Endothelial cell of umbilical vein (primary cell): Measurements from ENCODE around the gene SPRN. TPM values are rescaled to one million over a fixed set of nuclear protein-coding genes. Genes with fewer than 3 reads are reported as not detected.

Experiments
- BruUV-seq: library from RNA; stranded (reverse); fragments of 400-500 nt; replicated peaks from 2 replicates; lab custom pipeline; 2021; lab: Mats Ljungman, UMichigan
- CTCF ChIA-PET: fragments of 300-600, 350-600 bp; sonication (Branson Sonifier 250); formaldehyde crosslinking; loops from one replicate; lab custom pipeline; 2021; ENCODE audit warnings: antibody characterized with exemption, inconsistent platforms; lab: Charles Lee
- POLR2A ChIA-PET: fragments of 300-600, 350-600 bp; sonication (Branson Sonifier 250); formaldehyde crosslinking; loops from one replicate; lab custom pipeline; 2021; ENCODE audit warnings: antibody characterized with exemption, inconsistent platforms; lab: Charles Lee
- DNase-seq: peaks from one replicate; pipeline ENCODE4 v3.0.0-alpha.2; 2011; ENCODE audit warnings: low read depth, low spot score
- FAIRE-seq: peaks from 2 replicates; lab custom pipeline; 2011; peaks lifted over from hg19 to GRCh38; lab: Jason Lieb, UNC
- H2AFZ ChIP-seq: 2 replicates; pipeline ENCODE4 v1.6.0; 2012; ENCODE audit warnings: low read depth, low read length, control low read depth, inconsistent platforms
- H3K27ac ChIP-seq: 2 replicates; pipeline ENCODE4 v1.5.1; 2011; ENCODE audit warnings: low read depth, mild to moderate bottlenecking, control low read depth, low read length, moderate library complexity; ENCODE audit not compliant: insufficient read depth
- H3K27me3 ChIP-seq, 2 experiments: 2 replicates each; pipeline versions ENCODE4 v1.6.0 to v1.6.1; 2011; ENCODE audit warnings: low read length in 2 of 2, mixed read lengths in 1 of 2; ENCODE audit not compliant: control insufficient read depth in 2 of 2, insufficient read depth in 2 of 2
- H3K36me3 ChIP-seq, 2 experiments: 2 replicates in 1 of 2; 3 replicates in 1 of 2; pipeline ENCODE4 v1.5.1; 2011; ENCODE audit warnings: low read length in 2 of 2, mild to moderate bottlenecking in 1 of 2, moderate library complexity in 1 of 2; ENCODE audit not compliant: control insufficient read depth in 2 of 2, insufficient read depth in 2 of 2; ENCODE audit errors: extremely low read depth in 1 of 2
- H3K4me1 ChIP-seq: 3 replicates; pipeline ENCODE4 v1.5.1; 2011; ENCODE audit warnings: mild to moderate bottlenecking, low read length; ENCODE audit not compliant: control insufficient read depth, insufficient read depth; ENCODE audit errors: extremely low read depth
- H3K4me2 ChIP-seq: 2 replicates; pipeline ENCODE4 v1.6.1; 2011; ENCODE audit warnings: low read length, control low read depth, mixed read lengths; ENCODE audit not compliant: insufficient read depth
- H3K4me3 ChIP-seq, 3 experiments: fragments of 200-600 bp in 1 of 3; sonication (generic), shearing (Covaris generic) in 1 of 3; replicated peaks in 1 of 3; 2 replicates each; pipeline ENCODE4 v1.5.1; 2011 to 2016; ENCODE audit warnings: control low read depth in 3 of 3, low read length in 3 of 3, mild to moderate bottlenecking in 2 of 3, inconsistent platforms in 1 of 3, low read depth in 1 of 3, moderate library complexity in 1 of 3; ENCODE audit not compliant: insufficient read depth in 1 of 3
- H3K79me2 ChIP-seq: 2 replicates; pipeline ENCODE4 v1.6.0; 2012; ENCODE audit warnings: low read length, inconsistent platforms; ENCODE audit not compliant: control insufficient read depth, insufficient read depth
- H3K9ac ChIP-seq: replicated peaks from 2 replicates; pipeline ENCODE3; 2011; ENCODE audit warnings: low read length, control low read depth; ENCODE audit not compliant: insufficient read depth; ENCODE audit errors: extremely low read depth
- H3K9me1 ChIP-seq: replicated peaks from 3 replicates; pipeline ENCODE4 v1.6.0; 2011; ENCODE audit warnings: mild to moderate bottlenecking, low read length; ENCODE audit not compliant: control insufficient read depth, insufficient read depth; ENCODE audit errors: extremely low read depth
- H3K9me3 ChIP-seq: replicated peaks from 2 replicates; pipeline ENCODE4 v1.5.1; 2012; ENCODE audit warnings: low read length, inconsistent platforms; ENCODE audit not compliant: control insufficient read depth, insufficient read depth
- H4K20me1 ChIP-seq: replicated peaks from 2 replicates; pipeline ENCODE3; 2011; ENCODE audit warnings: mild to moderate bottlenecking, low read length; ENCODE audit not compliant: control insufficient read depth, insufficient read depth; ENCODE audit errors: extremely low read depth
- EZH2 ChIP-seq: IDR thresholded peaks from 2 replicates; pipeline ENCODE4 v1.6.1; 2012; ENCODE audit warnings: borderline replicate concordance, low read depth, mild to moderate bottlenecking, moderate library complexity, low read length, inconsistent platforms; ENCODE audit not compliant: severe bottlenecking
- FOS ChIP-seq: IDR thresholded peaks from 2 replicates; pipeline ENCODE4 v1.6.1; 2011; ENCODE audit warnings: mild to moderate bottlenecking, low read length, moderate library complexity, borderline replicate concordance; ENCODE audit not compliant: insufficient read depth
- GATA2 ChIP-seq: IDR thresholded peaks from 2 replicates; pipeline ENCODE4 v1.7.0; 2011; ENCODE audit warnings: low read depth, mild to moderate bottlenecking, moderate library complexity, mixed read lengths, low read length; ENCODE audit not compliant: insufficient read length, insufficient read depth
- JUN ChIP-seq: IDR thresholded peaks from 2 replicates; pipeline ENCODE4 v1.6.1; 2011; ENCODE audit warnings: borderline replicate concordance, low read depth; ENCODE audit not compliant: insufficient read length, insufficient read depth
- MYC ChIP-seq: IDR thresholded peaks from one replicate; pipeline ENCODE4 v1.6.1; 2011; ENCODE audit warnings: mild to moderate bottlenecking, low read depth, low read length
- POLR2A ChIP-seq: IDR thresholded peaks from 2 replicates; pipeline ENCODE4 v1.6.1; 2012; ENCODE audit warnings: low read depth, mild to moderate bottlenecking, control low read depth, low read length
- POLR2AphosphoS5 ChIP-seq: IDR thresholded peaks from 2 replicates; pipeline ENCODE4 v1.6.1; 2012; ENCODE audit warnings: low read depth, mild to moderate bottlenecking, control low read depth, low read length, moderate library complexity; ENCODE audit not compliant: insufficient read depth
- dilution Hi-C: fragments of 300-500 bp; cut with MboI; formaldehyde crosslinking; loops from one replicate; pipeline ENCODE4 v1.15.0; 2019; ENCODE audit warnings: low sequenced_read_pairs; ENCODE audit not compliant: extremely low pct_ligation_motif_present
- intact Hi-C: fragments of 100-400 bp; cut with micrococcal nuclease; formaldehyde crosslinking; loops from one replicate; pipeline ENCODE4 v1.10.0; 2022
- polyA plus RNA-seq, 4 experiments: library from polyadenylated mRNA; depleted of rRNA in 3 of 4; stranded (reverse) in 3 of 4; unstranded in 1 of 4; fragments of >200 nt; gene quantifications; 2 replicates each; pipeline versions ENCODE4 v1.2.1 to v1.2.3, GENCODE V29; 2011 to 2012; ENCODE audit warnings: missing spikeins in 1 of 4
- total RNA-seq: library from RNA; stranded (reverse); gene quantifications from 2 replicates; pipeline ENCODE4 v1.2.3, GENCODE V29; 2021
- TF ChIP-seq, protein P1 (sequence below), 2 donors: IDR thresholded peaks; 1 replicate in 1 of 2; 2 replicates in 1 of 2; pipeline ENCODE4 v1.5.1; 2011; ENCODE audit warnings: low read length in 2 of 2, mild to moderate bottlenecking in 2 of 2, moderate library complexity in 2 of 2, control low read depth in 1 of 2, inconsistent platforms in 1 of 2, low read depth in 1 of 2; ENCODE audit not compliant: insufficient read depth in 1 of 2; ENCODE audit errors: extremely low read depth in 1 of 2
- TF ChIP-seq, protein P2 (sequence below): IDR thresholded peaks from 2 replicates; pipeline ENCODE4 v1.6.1; 2011; ENCODE audit not compliant: insufficient read depth, insufficient read length

The SPRN gene
- total and polyA plus RNA-seq, 2 donors (not counting 3 experiments of a cell fraction or from before 2014, with no cell fraction given): 0.13 TPM; not detected in 1

DNA sequence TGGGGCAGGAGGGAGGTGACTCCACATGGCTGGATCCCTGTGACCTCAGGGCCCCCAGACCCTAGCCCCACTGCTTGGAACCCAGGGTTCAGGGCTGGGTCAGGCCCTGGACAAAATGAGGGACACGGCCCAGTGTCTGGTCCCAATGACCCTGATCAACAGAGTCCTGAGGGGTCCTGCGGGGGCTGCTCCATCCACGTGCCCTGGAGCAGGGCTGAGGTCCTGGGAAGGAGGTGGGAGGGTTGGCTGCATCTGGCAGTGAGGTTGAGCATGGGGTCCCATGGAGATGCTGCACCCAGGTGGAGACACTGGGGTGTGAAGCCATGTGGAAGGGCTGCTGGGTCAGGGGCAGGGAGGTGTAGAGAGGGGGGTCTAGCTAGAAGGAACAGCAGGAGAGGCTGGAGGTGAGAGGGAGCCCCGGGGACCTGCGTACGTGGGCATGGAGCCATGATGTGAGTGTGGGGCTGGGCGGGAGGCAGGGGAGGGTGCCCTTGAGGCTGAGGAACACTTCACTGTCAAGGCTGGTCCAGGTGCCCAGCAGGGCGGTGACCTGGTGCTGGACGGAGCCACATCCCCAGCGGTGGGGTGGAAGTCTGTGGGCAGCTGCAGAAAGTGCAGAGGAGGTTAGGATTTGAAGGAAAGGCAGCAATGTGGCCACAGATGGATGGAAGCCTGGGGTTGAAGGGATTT lies 29.9 kb upstream of the SPRN start:
- no peaks in the 10 kb centered on the region for H3K79me2 ChIP-seq
- H2AFZ ChIP-seq: no peak overlapping the region
- H3K9me1 ChIP-seq: no peaks in the 10 kb centered on the region
- intact Hi-C loops: no loop called here
- BruUV-seq: no TSS peak
- no peaks in the 10 kb centered on the region for H3K9me3 ChIP-seq
- no peaks in the 10 kb centered on the region for H4K20me1 ChIP-seq
- no peak overlapping the region for H3K4me2 ChIP-seq
- ChIA-PET CTCF (interaction anchor here (1.4 kb wide), 1 partner anchor 16 kb away, joined by 3 read pairs; no protein-coding TSS in a partner anchor), POLR2A (no interaction called here)
- H3K27me3 ChIP-seq: no peaks in the 10 kb centered on the region
- no peak overlapping the region for H3K9ac ChIP-seq
- dilution Hi-C loops: no loop called here
- H3K27ac ChIP-seq: no peak overlapping the region
- H3K36me3 ChIP-seq: no peaks in the 10 kb centered on the region
- no peak for DNase-seq
- FAIRE-seq: no peak
- H3K4me1 ChIP-seq: no peaks in the 10 kb centered on the region
- TF ChIP-seq FOS: no peak
- no peak for TF ChIP-seq JUN
- no peak for TF ChIP-seq MYC
- TF ChIP-seq GATA2: no peak
- TF ChIP-seq, protein P1, sequence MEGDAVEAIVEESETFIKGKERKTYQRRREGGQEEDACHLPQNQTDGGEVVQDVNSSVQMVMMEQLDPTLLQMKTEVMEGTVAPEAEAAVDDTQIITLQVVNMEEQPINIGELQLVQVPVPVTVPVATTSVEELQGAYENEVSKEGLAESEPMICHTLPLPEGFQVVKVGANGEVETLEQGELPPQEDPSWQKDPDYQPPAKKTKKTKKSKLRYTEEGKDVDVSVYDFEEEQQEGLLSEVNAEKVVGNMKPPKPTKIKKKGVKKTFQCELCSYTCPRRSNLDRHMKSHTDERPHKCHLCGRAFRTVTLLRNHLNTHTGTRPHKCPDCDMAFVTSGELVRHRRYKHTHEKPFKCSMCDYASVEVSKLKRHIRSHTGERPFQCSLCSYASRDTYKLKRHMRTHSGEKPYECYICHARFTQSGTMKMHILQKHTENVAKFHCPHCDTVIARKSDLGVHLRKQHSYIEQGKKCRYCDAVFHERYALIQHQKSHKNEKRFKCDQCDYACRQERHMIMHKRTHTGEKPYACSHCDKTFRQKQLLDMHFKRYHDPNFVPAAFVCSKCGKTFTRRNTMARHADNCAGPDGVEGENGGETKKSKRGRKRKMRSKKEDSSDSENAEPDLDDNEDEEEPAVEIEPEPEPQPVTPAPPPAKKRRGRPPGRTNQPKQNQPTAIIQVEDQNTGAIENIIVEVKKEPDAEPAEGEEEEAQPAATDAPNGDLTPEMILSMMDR (IDR thresholded peaks at IDR 0.05; ENCODE audit: extremely low read depth in 1 of 2, insufficient read depth in 1 of 2, low read depth in 1 of 2, low read length in 2 of 2): no peak
- TF ChIP-seq POLR2AphosphoS5: no peak
- TF ChIP-seq, protein P2, sequence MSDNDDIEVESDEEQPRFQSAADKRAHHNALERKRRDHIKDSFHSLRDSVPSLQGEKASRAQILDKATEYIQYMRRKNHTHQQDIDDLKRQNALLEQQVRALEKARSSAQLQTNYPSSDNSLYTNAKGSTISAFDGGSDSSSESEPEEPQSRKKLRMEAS: no peak
- TF ChIP-seq POLR2A: no peak
- TF ChIP-seq EZH2: no peak
- H3K4me3 ChIP-seq: no peak overlapping the region
